T-helper 1 cell treated with Interleukin-12 subunit alpha and Interleukin-12 subunit beta and Interleukin-4 antibody, amounts not matched to agents 30 ng/mL and 1 ng/mL, for 36 hours (primary cell): ENCODE measurements around the gene CACYBP. TPM values are rescaled to one million over a fixed set of nuclear protein-coding genes. Genes with fewer than 3 reads are reported as not detected.

ENCODE experiments used
- intact Hi-C: fragments of 100-400 bp; cut with micrococcal nuclease; formaldehyde crosslinking; loops from one replicate; pipeline ENCODE4 v1.15.1; 2024
- total RNA-seq: library from RNA; stranded (reverse); gene quantifications from 2 replicates; pipeline ENCODE4 v1.2.3, GENCODE V29; 2022

Gene CACYBP
- 165 and 178 TPM in 2 replicates for total RNA-seq

- intact Hi-C loops = loop anchor here (1.0 to 5.0 kb wide), 13 partner anchors 23 to 1523 kb away; partner anchors contain the start of genes CENPL, COP1, DARS2 and MRPS14
These were observed at the start of gene CACYBP for GRCh38 chr1:174999936-175000696. Gene CACYBP (plus strand): TSS chr1:174999947. CDS start chr1:175000181, 234 bp downstream.

- intact Hi-C loops = no loop called here
These were observed 46.3 kb upstream of the CACYBP start for GRCh38 chr1:174953285-174954072.

DNA sequence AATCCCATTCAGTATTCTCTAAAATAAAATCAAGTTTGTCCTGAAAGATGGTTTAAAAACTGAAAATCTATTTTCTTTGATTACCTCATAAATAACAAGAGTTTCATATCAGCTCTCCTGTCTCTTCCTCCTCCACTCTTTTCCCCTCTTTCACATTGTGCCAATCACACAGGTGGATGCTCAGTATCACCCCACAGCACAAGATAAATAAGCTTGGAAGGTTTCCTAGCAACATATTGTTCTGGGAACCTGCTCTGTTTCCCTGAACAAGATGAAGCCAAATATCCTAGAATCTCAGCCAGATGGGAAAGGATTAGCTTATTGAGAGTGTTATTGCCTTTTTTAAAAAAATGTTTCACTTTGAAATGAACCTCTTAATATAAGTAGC lies 45.7 kb upstream of the CACYBP start:
- intact Hi-C loops = no loop called here

GRCh38 chr1:174954671-174955669 lies 44.8 kb upstream of the CACYBP start:
- intact Hi-C loops = no loop called here

DNA sequence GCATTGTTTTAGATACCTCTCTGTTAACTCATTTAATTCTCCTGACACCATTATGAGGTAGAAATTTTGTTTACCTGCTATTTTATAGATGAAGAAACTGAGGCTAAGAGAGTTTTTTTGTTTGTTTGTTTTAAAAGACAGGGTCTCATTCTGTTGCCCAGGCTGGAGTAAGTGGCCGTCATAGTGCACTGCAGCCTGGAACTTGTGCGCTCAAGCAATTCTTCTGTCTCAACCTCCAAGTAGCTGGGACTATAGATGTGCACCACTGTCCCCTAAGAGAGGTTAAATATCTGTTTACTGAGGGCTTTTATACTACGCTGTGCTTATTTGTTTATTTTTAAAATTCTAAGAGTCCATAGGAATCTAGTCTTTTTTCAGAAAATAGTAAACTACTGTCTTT lies 43.7 kb upstream of the CACYBP start:
- intact Hi-C loops = no loop called here

- intact Hi-C loops = no loop called here
These were observed 42.8 kb upstream of the CACYBP start for GRCh38 chr1:174956976-174957375.

DNA sequence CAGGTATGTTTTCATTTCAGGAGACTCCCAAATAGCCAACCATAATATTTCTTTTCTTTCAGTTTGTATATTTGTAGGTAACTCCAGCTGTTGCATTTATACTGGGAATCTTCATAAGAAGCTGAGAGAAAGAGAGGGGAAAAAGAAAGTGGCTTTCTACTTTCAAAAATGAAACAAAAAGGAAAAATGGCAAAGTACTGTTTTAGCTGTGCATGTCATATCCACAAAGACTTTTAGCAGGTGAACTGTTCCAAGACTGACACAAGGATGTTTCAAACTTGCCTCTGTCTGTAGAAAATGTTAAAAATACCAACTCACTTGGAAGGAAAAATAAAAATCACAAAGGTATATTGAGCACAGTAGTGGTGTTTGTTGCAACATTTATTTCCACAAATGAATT lies 41.9 kb upstream of the CACYBP start:
- intact Hi-C loops = loop anchor here (1.0 kb wide), 2 partner anchors 9 to 25 kb away; no protein-coding TSS in a partner anchor

- intact Hi-C loops = loop anchor here (1.0 kb wide), 2 partner anchors 9 to 25 kb away; no protein-coding TSS in a partner anchor
These were observed 41.4 kb upstream of the CACYBP start for GRCh38 chr1:174958396-174958795.

GRCh38 chr1:174960362-174960761 lies 39.4 kb upstream of the CACYBP start:
- intact Hi-C loops = loop anchor here (10.0 kb wide), 1 partner anchor 806 kb away; the partner anchor contains the start of gene RABGAP1L

DNA sequence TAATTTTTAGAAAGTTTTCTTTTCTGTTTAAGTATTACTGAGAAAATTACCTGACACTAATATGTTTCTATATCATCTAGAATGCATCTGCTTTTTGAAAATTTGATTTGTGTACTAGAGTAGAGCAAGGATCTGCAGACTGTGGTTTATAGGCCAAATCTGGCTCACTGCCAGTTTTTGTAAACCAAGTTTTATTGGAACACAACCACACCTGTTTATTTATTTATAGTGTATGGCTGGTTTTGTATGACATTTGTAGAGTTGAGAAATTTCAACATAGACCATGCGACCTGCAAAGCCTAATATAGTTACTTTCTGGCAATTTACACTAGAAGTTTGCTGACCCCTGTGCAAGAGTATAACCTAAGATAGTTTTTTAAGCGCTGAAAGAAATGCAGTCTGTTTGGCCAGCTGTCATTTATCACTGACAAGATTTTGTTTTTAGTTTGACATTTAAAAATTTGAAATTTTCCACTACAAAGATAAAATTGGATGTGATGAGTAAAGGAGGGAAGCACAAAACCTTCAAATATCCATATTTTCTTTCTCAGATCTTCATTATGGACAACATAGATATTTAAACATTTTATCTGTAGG lies 36.1 kb upstream of the CACYBP start:
- intact Hi-C loops = loop anchor here (1.0 to 10.0 kb wide), 7 partner anchors 20 to 809 kb away; partner anchors contain the start of genes CACYBP, MRPS14 and RABGAP1L

DNA sequence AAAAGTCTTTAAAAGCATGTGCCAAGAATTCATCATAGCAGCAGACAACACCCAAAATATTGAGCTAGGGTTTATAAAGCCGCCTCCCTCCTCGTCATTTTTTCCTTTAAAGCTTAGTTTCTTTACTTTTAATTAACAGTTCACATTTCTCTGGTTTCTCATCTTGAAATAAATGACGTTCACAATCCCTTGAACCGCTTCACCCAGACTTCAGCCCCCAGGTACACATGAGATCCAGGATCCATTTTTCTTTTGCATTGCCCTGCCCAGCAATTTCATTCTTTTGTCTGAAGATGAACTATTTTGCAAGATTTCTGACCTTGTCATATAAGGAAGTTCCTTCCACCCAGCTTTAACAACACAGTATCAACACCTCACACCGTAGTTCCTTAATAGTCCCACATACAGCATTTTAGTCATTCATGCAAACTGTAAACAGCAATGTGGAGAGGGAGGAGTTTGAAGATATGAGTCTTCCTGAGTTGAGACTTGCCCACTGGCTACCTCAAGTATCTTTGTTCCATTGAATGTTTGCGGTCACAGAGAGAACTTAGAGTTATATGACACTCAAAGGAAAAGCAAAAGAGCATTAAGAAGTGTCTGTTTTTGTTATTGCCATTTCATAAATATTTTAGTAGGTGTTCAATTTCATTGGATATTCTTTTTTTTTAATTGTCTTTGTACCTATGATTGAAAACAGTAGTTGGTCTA lies 35.3 kb upstream of the CACYBP start:
- intact Hi-C loops = loop anchor here (1.0 to 10.0 kb wide), 7 partner anchors 19 to 810 kb away; partner anchors contain the start of genes CACYBP, MRPS14 and RABGAP1L

- intact Hi-C loops = loop anchor here (1.0 to 10.0 kb wide), 8 partner anchors 18 to 810 kb away; partner anchors contain the start of genes CACYBP, MRPS14 and RABGAP1L
These were observed 34.8 kb upstream of the CACYBP start for GRCh38 chr1:174964972-174965361.

- intact Hi-C loops = loop anchor here (2.0 to 10.0 kb wide), 4 partner anchors 25 to 811 kb away; partner anchors contain the start of gene RABGAP1L
These were observed 34.3 kb upstream of the CACYBP start for GRCh38 chr1:174965362-174966007.

DNA sequence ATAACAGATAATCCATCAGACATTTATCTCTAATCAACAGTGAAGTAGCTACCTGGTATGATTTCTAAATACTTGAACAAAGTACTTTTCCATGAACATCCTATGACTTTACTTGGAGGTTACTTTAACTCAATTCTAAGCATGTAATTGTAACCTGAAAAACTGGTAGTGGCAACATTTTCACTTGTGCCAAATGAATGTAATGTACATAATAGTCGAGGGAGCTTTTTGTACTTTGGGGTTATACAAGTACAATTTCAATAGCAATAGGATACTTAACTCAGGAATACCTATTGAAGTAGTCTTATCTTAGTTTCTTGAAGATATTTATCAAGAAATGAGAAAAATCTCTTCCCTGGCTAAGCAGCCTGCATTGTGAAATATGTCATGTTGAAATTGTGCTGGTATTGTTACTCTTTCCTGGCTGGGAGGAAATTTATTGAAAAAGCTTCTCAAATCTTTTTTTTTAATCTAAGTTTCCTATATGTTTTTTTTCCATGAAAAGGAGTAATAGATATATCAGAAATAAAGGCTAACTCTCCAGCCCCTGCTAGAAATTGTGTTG lies 33.7 kb upstream of the CACYBP start:
- intact Hi-C loops = loop anchor here (5.0 to 10.0 kb wide), 2 partner anchors 149 to 811 kb away; partner anchors contain the start of gene RABGAP1L

DNA sequence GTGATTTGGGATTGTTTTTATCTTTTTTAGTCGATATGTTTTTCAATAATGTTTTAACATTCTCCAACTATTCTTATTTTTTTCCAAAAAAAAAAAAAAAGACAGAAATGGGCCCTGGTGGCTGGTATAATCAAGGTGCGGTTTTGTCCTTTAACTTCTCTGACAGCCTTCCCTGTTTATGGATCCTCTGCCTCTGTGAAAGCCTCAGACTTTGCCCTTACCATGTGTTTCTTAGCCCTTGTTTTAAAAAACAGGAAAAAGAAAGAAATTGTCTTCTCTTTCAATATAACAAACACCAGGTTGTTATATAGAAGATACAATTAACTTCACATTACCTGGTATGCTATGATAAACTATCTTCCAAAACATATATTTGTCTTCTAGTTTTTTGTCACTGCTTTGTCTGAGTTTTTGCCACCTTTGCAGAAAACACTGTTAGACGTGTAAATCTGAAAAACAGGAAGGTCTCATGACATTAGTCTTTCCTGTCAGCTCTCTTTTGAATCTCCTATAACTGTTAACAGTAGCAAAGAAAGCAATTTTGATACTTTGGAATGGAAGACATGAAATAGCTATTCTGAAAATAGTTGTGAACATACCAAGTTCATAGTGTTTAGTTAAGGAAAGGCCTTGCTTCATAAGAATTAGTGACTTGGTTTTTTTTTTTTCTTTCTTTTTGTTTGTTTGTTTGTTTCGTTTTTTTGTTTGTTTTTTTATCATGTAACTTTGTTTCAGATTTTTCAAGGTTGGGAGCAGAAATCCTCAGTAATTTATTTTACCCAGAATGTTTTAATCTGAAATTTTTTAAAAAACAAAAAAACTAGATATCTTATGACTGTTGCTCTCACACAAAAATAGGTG lies 31.7 kb upstream of the CACYBP start:
- intact Hi-C loops = loop anchor here (1.0 to 10.0 kb wide), 7 partner anchors 10 to 1100 kb away; partner anchors contain the start of genes CACYBP, KIAA0040, RABGAP1L and ZBTB37

- intact Hi-C loops = loop anchor here (1.0 to 10.0 kb wide), 6 partner anchors 31 to 1100 kb away; partner anchors contain the start of genes CACYBP, KIAA0040, RABGAP1L and ZBTB37
These were observed 30.9 kb upstream of the CACYBP start for GRCh38 chr1:174968750-174969244.

DNA sequence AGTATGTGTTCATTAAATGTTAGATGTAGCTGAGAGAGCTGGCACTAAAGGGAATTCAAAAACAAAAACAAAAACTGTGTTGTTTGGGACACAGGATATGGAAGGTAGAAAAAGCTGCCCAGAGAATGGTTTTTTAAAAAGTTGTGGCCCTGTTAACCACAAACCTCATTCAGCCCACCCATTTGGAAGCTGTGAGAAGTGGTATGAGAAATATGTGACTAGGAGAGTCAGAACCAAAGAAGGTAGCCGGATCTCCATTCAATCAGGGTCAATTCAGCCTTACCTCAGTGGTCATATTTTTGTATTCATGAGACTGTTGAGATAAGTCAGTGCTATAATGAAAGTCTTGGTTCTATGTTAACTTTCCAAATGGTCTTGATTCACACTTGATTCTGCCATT lies 29.8 kb upstream of the CACYBP start:
- intact Hi-C loops = loop anchor here (5.0 to 10.0 kb wide), 2 partner anchors 153 to 815 kb away; partner anchors contain the start of gene RABGAP1L
